ENCODE measurements around the gene INMT. TPM values are rescaled to one million over a fixed set of nuclear protein-coding genes. Genes with fewer than 3 reads are reported as not detected.
A peak's percentile ranks its signal among the peaks of the same experiment; 100 is the strongest.

Gene INMT
- total and polyA plus RNA-seq, 4 donors = 0.35 to 11.6 (median 3.3) TPM

DNA sequence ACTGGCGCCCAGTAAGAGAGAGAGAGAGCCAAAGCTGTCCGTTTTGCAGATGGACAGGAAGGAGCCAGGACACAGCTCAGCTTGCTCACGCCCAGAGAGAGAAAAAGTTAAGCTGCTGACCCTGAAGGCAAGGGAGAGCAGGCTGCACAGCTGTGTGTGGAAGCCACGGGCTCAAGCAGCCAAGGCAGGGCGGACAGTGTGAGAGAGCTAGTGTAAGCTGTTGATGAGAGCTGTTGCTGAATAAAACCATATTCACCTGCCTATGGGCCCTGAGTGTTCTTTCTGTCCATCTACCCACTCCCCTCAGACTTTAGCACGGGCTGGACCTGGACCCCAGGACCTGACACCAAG, 5.4 kb downstream of the INMT start:
- Histone ChIP-seq H3K4me1 (ENCODE audit: control insufficient read depth, insufficient read depth, low read length) (peaks cover 25% of the 10 kb centered on the region), H3K9me3 (ENCODE audit: control insufficient read depth, insufficient read depth, low read length) (no peaks in the 10 kb centered on the region), H3K4me3 (ENCODE audit: low read depth, low read length) (no peak overlapping the region), H3K27me3 (ENCODE audit: control insufficient read depth, insufficient read depth, low read length) (no peaks in the 10 kb centered on the region), H3K36me3 (ENCODE audit: control insufficient read depth, insufficient read depth, low read length) (no peaks in the 10 kb centered on the region), H3K27ac (ENCODE audit: low read depth, low read length) (no peak overlapping the region)
- DNase-seq (ENCODE audit: low read depth in 4 of 6, low spot score in 6 of 6) = no peak
- WGBS (ENCODE audit: insufficient coverage) = 88% methylated on average over 4 of the region's 6 CpGs

GRCh38 chr7:30760514-30761213, 8.7 kb downstream of the INMT start:
- Histone ChIP-seq H3K9me3 (ENCODE audit: control insufficient read depth, insufficient read depth, low read length) (no peaks in the 10 kb centered on the region), H3K4me3 (ENCODE audit: low read depth, low read length) (no peak overlapping the region), H3K27me3 (ENCODE audit: control insufficient read depth, insufficient read depth, low read length) (no peaks in the 10 kb centered on the region), H3K36me3 (ENCODE audit: control insufficient read depth, insufficient read depth, low read length) (no peaks in the 10 kb centered on the region), H3K27ac (ENCODE audit: low read depth, low read length) (no peak overlapping the region), H3K4me1 (ENCODE audit: control insufficient read depth, insufficient read depth, low read length) (peaks cover 16% of the 10 kb centered on the region)
- no peak for DNase-seq (ENCODE audit: low read depth in 4 of 6, low spot score in 6 of 6)
- no CpG with 5 or more reads among the region's 3 CpGs for WGBS (ENCODE audit: insufficient coverage)

- Histone ChIP-seq H3K27me3 (ENCODE audit: control insufficient read depth, insufficient read depth, low read length) (no peaks in the 10 kb centered on the region), H3K27ac (ENCODE audit: low read depth, low read length) (no peak overlapping the region), H3K9me3 (ENCODE audit: control insufficient read depth, insufficient read depth, low read length) (no peaks in the 10 kb centered on the region), H3K36me3 (ENCODE audit: control insufficient read depth, insufficient read depth, low read length) (no peaks in the 10 kb centered on the region), H3K4me3 (ENCODE audit: low read depth, low read length) (no peak overlapping the region), H3K4me1 (ENCODE audit: control insufficient read depth, insufficient read depth, low read length) (peaks cover 11% of the 10 kb centered on the region)
- DNase-seq (ENCODE audit: low read depth in 4 of 6, low spot score in 6 of 6) = no peak
- 71% methylated on average over 6 of the region's 13 CpGs for WGBS (ENCODE audit: insufficient coverage)
Measured at GRCh38 chr7:30761214-30762156, 9.6 kb downstream of the INMT start.

DNA sequence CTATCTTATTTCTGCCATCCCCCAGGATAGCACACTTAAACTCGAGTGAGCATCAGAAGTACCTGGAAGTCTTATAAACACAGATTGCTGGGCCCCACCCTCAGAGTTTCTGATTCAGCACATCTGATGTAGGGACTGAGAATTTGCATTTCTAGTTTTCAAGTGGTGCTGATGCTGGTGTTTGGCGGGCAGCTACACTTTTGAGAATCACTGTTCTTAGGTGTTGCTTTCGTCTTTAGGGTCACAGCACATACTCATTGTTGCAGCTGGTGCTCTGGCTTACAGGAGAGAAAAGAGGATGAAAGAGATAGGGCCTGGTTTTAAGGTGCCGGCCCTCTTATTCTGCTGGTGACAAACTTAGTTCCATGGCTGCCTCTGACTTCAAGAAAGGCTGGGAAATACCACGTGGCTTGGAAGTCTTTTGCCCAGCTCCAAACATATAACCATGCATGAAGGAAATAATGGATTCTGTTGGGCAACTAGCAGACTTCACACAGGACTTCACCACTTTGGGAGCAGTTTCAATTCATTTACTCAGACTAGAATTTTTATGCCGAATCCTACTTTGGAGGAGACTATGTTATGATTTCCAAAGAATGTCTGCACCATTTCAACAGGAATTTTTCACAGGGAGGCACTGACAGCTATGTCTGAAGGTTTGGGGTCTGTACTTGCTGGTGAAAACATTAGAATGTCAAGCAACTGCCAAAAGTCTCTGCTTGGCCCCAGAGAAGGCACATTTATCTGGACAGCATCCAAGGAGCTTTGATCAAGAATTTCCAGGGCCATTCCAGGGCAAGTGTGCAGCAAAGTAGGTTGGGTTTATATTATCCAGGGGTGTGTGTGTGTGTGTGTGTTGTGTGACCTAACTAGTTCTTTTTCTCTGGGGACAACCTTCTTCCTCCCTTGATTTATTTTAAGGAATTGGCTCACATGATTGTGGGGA, 12.4 kb downstream of the INMT start:
- Histone ChIP-seq H3K4me1 (ENCODE audit: control insufficient read depth, insufficient read depth, low read length) (peaks cover 11% of the 10 kb centered on the region), H3K4me3 (ENCODE audit: low read depth, low read length) (no peak overlapping the region), H3K27me3 (ENCODE audit: control insufficient read depth, insufficient read depth, low read length) (no peaks in the 10 kb centered on the region), H3K9me3 (ENCODE audit: control insufficient read depth, insufficient read depth, low read length) (no peaks in the 10 kb centered on the region), H3K36me3 (ENCODE audit: control insufficient read depth, insufficient read depth, low read length) (no peaks in the 10 kb centered on the region), H3K27ac (ENCODE audit: low read depth, low read length) (no peak overlapping the region)
- DNase-seq (ENCODE audit: low read depth in 4 of 6, low spot score in 6 of 6) = peak in 1 of 6 donors; percentile 72
- WGBS (ENCODE audit: insufficient coverage) = 93% methylated on average over 3 of the region's 6 CpGs

GRCh38 chr7:30765408-30765807, 13.5 kb downstream of the INMT start:
- WGBS (ENCODE audit: insufficient coverage) = 94% methylated on average over 2 of the region's 2 CpGs
- Histone ChIP-seq H3K27me3 (ENCODE audit: control insufficient read depth, insufficient read depth, low read length) (no peaks in the 10 kb centered on the region), H3K36me3 (ENCODE audit: control insufficient read depth, insufficient read depth, low read length) (no peaks in the 10 kb centered on the region), H3K4me1 (ENCODE audit: control insufficient read depth, insufficient read depth, low read length) (peaks cover 7% of the 10 kb centered on the region), H3K9me3 (ENCODE audit: control insufficient read depth, insufficient read depth, low read length) (no peaks in the 10 kb centered on the region), H3K27ac (ENCODE audit: low read depth, low read length) (no peak overlapping the region), H3K4me3 (ENCODE audit: low read depth, low read length) (no peak overlapping the region)
- no peak for DNase-seq (ENCODE audit: low read depth in 4 of 6, low spot score in 6 of 6)

GRCh38 chr7:30770845-30771173, 18.9 kb downstream of the INMT start:
- Histone ChIP-seq H3K36me3 (ENCODE audit: control insufficient read depth, insufficient read depth, low read length) (no peaks in the 10 kb centered on the region), H3K27ac (ENCODE audit: low read depth, low read length) (peak overlapping the region; percentile 67), H3K4me3 (ENCODE audit: low read depth, low read length) (peak overlapping the region; percentile 68), H3K4me1 (ENCODE audit: control insufficient read depth, insufficient read depth, low read length) (peaks cover 11% of the 10 kb centered on the region), H3K9me3 (ENCODE audit: control insufficient read depth, insufficient read depth, low read length) (no peaks in the 10 kb centered on the region), H3K27me3 (ENCODE audit: control insufficient read depth, insufficient read depth, low read length) (no peaks in the 10 kb centered on the region)
- no peak for DNase-seq (ENCODE audit: low read depth in 4 of 6, low spot score in 6 of 6)
- WGBS (ENCODE audit: insufficient coverage) = 38% methylated on average over 9 of the region's 9 CpGs

- Histone ChIP-seq H3K27me3 (ENCODE audit: control insufficient read depth, insufficient read depth, low read length) (no peaks in the 10 kb centered on the region), H3K27ac (ENCODE audit: low read depth, low read length) (peak within 1 kb of the TSS; percentile 67), H3K4me3 (ENCODE audit: low read depth, low read length) (peak within 1 kb of the TSS; percentile 68), H3K4me1 (ENCODE audit: control insufficient read depth, insufficient read depth, low read length) (peaks cover 11% of the 10 kb centered on the region), H3K9me3 (ENCODE audit: control insufficient read depth, insufficient read depth, low read length) (no peaks in the 10 kb centered on the region), H3K36me3 (ENCODE audit: control insufficient read depth, insufficient read depth, low read length) (no peaks in the 10 kb centered on the region)
- under 1% methylated on average over 62 of the region's 62 CpGs for WGBS (ENCODE audit: insufficient coverage)
- DNase-seq (ENCODE audit: low read depth in 4 of 6, low spot score in 6 of 6) = peak in 5 of 6 donors; percentile 47 to 93 (median 76)
Measured at GRCh38 chr7:30771174-30771879, 19.4 kb downstream of the INMT start, which contains the start of gene MINDY4. MINDY4 (plus strand) TSS chr7:30771417; CDS start chr7:30771494, 77 bp downstream.

GRCh38 chr7:30771880-30772425, 20.0 kb downstream of the INMT start:
- peaks cover 11% of the 10 kb centered on the region for H3K4me1 ChIP-seq (ENCODE audit: control insufficient read depth, insufficient read depth, low read length)
- peak overlapping the region; percentile 57 for H3K27ac ChIP-seq (ENCODE audit: low read depth, low read length)
- H3K9me3 ChIP-seq (ENCODE audit: control insufficient read depth, insufficient read depth, low read length) = no peaks in the 10 kb centered on the region
- no peaks in the 10 kb centered on the region for H3K36me3 ChIP-seq (ENCODE audit: control insufficient read depth, insufficient read depth, low read length)
- peak in 2 of 6 donors; percentile 22 to 24 for DNase-seq (ENCODE audit: low read depth in 4 of 6, low spot score in 6 of 6)
- H3K27me3 ChIP-seq (ENCODE audit: control insufficient read depth, insufficient read depth, low read length) = no peaks in the 10 kb centered on the region
- 1% methylated on average over 14 of the region's 15 CpGs for WGBS (ENCODE audit: insufficient coverage)
- peak overlapping the region; percentile 68 for H3K4me3 ChIP-seq (ENCODE audit: low read depth, low read length)
